ENCODE results near the gene GAL3ST3. TPM values are rescaled to one million over a fixed set of nuclear protein-coding genes. Genes with fewer than 3 reads are reported as not detected.

GAL3ST3 gene
- polyA plus RNA-seq, 1 experiment: not detected

- no peak for DNase-seq (ENCODE audit: low read depth)
- ChIA-PET CTCF (interaction anchor here (1.2 kb wide), 1 partner anchor 52 kb away, joined by 5 read pairs; no protein-coding TSS in a partner anchor), POLR2A (no interaction called here)
- no peak for TF ChIP-seq CTCF (IDR thresholded peaks at IDR 0.05; ENCODE audit: insufficient read depth, low read depth, low read length)
- Histone ChIP-seq H3K36me3 (ENCODE audit: control insufficient read depth, insufficient read depth, low read length) (no peaks in the 10 kb centered on the region), H3K4me3 (ENCODE audit: low read depth, low read length) (no peak overlapping the region), H3K27me3 (ENCODE audit: control insufficient read depth, insufficient read depth, low read length) (no peaks in the 10 kb centered on the region)
These were observed 31.6 kb downstream of the GAL3ST3 start for GRCh38 chr11:66017321-66017720.

- Histone ChIP-seq H3K36me3 (ENCODE audit: control insufficient read depth, insufficient read depth, low read length) (no peaks in the 10 kb centered on the region), H3K4me3 (ENCODE audit: low read depth, low read length) (no peak overlapping the region), H3K27me3 (ENCODE audit: control insufficient read depth, insufficient read depth, low read length) (no peaks in the 10 kb centered on the region)
- CTCF ChIA-PET: no interaction called here
- no peak for DNase-seq (ENCODE audit: low read depth)
- POLR2A ChIA-PET: no interaction called here
- no peak for TF ChIP-seq CTCF (IDR thresholded peaks at IDR 0.05; ENCODE audit: insufficient read depth, low read depth, low read length)
These were observed 32.2 kb downstream of the GAL3ST3 start for GRCh38 chr11:66016793-66017177.

- POLR2A ChIA-PET: no interaction called here
- CTCF ChIA-PET: interaction anchor here (0.7 to 1.2 kb wide), 3 partner anchors 20 to 296 kb away, joined by 3 to 4 read pairs (median 3); partner anchors contain the start of gene RNASEH2C
- DNase-seq (ENCODE audit: low read depth): no peak
- Histone ChIP-seq H3K36me3 (ENCODE audit: control insufficient read depth, insufficient read depth, low read length) (no peaks in the 10 kb centered on the region), H3K27me3 (ENCODE audit: control insufficient read depth, insufficient read depth, low read length) (no peaks in the 10 kb centered on the region), H3K4me3 (ENCODE audit: low read depth, low read length) (no peak overlapping the region)
- no peak for TF ChIP-seq CTCF (IDR thresholded peaks at IDR 0.05; ENCODE audit: insufficient read depth, low read depth, low read length)
These were observed 32.8 kb downstream of the GAL3ST3 start for GRCh38 chr11:66015936-66016792.

GRCh38 chr11:66015454-66015881 is 33.5 kb downstream of the GAL3ST3 start:
- DNase-seq (ENCODE audit: low read depth): no peak
- Histone ChIP-seq H3K27me3 (ENCODE audit: control insufficient read depth, insufficient read depth, low read length) (no peaks in the 10 kb centered on the region), H3K4me3 (ENCODE audit: low read depth, low read length) (no peak overlapping the region), H3K36me3 (ENCODE audit: control insufficient read depth, insufficient read depth, low read length) (no peaks in the 10 kb centered on the region)
- ChIA-PET CTCF (interaction anchor here (0.7 to 1.2 kb wide), 4 partner anchors 11 to 295 kb away, joined by 3 to 4 read pairs (median 3); partner anchors contain the start of genes CATSPER1 and RNASEH2C), POLR2A (no interaction called here)
- TF ChIP-seq CTCF (IDR thresholded peaks at IDR 0.05; ENCODE audit: insufficient read depth, low read depth, low read length): no peak

- Histone ChIP-seq H3K36me3 (ENCODE audit: control insufficient read depth, insufficient read depth, low read length) (no peaks in the 10 kb centered on the region), H3K4me3 (ENCODE audit: low read depth, low read length) (no peak overlapping the region), H3K27me3 (ENCODE audit: control insufficient read depth, insufficient read depth, low read length) (no peaks in the 10 kb centered on the region)
- no peak for TF ChIP-seq CTCF (IDR thresholded peaks at IDR 0.05; ENCODE audit: insufficient read depth, low read depth, low read length)
- DNase-seq (ENCODE audit: low read depth): no peak
- ChIA-PET POLR2A (no interaction called here), CTCF (interaction anchor here (0.7 to 1.2 kb wide), 4 partner anchors 11 to 295 kb away, joined by 3 to 4 read pairs (median 3); partner anchors contain the start of genes CATSPER1 and RNASEH2C)
These were observed 34.0 kb downstream of the GAL3ST3 start for GRCh38 chr11:66014804-66015453.

All from BJ (cell line).